Measurements from ENCODE around the gene ITGAV.

The ITGAV gene

DNA sequence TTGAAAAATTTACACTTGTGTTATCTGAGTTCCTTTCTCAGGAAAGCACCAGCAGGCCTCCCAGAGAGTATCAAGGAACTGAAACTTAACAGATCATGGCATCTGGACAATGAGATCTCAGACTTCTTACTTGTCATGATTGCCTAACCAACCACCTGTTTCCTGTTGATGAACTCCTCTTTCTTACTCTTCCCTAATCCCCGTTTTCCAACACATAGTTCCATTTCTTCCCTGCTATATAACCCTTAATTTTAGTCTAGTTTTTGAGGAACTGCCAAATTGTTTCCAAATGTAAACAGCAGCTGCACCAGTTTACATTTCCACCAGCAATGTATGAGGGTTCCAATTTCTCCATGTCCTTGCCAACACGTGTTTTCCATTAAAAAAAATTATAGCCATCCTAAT is 98.0 kb downstream of the ITGAV start:
- DNase-seq, result no peak

- no peak for DNase-seq
Observed at GRCh38 chr2:186688813-186689212, 99.0 kb downstream of the ITGAV start.

- no peak for DNase-seq
Observed at GRCh38 chr2:186690786-186691185, 100.9 kb downstream of the ITGAV start.

DNA sequence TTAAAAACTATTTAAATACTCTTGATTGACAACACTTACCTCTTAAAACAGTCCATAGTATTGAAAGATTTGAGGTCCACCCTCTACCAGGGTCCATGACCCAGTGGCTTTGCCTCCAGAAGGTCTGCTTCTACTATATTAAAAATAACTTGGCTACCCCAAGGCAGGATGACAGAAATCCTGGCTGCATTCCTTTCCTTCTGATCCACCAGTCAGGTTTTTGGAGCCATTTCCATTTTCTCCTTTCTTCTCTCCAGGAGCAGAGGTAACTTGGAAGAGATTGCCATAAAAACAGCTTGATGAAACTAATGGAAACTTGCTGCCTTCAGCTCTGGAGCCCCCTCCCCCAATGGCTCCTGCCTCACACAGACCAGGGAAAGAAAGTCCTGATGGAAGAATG is 101.4 kb downstream of the ITGAV start:
- DNase-seq, result no peak

- DNase-seq, result no peak
Observed at GRCh38 chr2:186691900-186692299, 102.0 kb downstream of the ITGAV start.

- DNase-seq, result no peak
Observed at GRCh38 chr2:186693446-186693832, 103.6 kb downstream of the ITGAV start.

DNA sequence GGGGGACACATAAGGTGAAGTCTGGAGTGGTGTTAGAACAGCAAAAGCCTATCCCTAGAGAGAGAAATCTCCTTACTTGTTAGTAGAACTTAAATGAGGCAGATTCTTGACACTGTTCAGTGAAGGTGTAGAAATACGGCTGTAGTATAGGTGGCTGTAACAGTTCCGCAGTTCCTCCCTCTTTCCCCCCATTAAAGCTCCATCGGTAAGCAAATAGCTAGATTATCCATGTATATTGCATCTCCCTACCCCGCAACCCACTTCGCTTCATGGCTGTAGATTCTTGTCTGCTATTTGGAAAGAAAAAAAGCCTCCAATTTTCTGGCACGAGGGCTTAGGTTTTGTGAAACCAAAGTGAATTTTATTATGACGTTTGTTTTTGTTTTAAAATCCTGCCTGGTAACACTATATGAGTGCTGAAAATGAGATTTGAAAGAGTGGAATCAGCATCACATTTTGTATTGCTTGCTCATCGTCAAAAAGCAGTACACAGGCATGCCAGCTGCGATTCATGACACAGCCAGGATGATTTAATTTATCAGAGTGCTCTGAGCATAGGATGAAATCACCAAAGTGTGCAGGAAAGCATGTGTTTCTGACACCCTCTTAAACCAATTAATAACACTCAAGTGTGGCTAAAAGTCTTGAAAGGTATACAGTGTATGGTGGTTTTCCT is 105.4 kb downstream of the ITGAV start:
- no peak for DNase-seq

DNA sequence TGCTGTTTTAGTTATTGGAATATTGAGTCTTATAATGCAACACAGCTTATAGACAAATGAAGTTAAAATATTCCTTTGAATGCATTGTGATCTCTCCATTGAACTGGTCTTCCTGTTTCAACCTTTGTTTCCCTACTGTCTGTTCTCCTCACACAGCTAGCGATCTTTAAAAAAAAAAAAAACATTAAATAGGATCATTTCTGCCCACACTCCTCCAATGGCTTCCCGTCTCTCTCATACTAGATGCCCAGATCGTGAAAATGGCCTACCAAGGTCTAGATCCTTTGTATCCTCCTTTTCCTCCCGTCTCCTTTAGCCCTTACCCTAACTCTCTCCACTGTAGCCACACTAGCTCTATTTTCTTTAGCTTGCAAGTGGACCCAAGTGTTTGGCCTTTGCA is 106.4 kb downstream of the ITGAV start:
- no peak for DNase-seq

DNA sequence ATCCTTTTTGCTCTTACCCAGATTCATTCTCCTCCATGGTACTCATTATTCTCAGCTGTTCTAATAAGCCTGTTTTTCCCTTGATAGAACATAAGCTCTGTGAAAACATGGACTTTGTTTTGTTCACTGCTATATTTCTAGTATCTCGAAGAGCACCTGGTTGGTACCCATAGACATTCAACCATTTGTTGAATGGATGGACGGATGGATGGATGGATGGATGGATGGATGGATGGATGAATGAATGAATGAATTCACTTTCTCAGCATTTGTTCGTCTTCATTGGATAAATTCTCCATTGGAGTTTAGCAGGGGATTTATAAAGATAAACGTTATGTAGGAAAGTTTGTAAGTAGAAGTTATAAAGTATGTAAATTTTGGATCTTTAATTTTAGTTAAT is 106.9 kb downstream of the ITGAV start:
- no peak for DNase-seq

DNA sequence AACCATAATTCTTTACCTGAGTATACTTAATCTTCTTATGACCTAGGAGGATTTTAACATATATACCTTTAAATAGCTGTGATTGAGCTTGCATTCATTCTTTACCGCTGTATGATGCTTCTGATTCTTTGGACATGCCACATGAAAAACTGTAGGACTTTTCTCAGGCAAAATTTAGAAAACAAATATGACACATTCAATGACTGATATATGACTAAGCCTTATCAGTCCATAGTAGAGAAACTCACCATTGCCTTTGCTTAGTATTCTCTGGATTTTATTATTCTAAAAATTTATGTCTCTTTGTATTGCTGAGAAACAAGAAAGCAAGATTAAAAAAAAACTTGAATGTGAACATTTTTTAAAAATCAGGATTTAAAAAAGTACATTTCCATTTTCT is 107.7 kb downstream of the ITGAV start:
- DNase-seq, result no peak

GRCh38 chr2:186699742-186700141 is 109.9 kb downstream of the ITGAV start:
- DNase-seq, result no peak

DNA sequence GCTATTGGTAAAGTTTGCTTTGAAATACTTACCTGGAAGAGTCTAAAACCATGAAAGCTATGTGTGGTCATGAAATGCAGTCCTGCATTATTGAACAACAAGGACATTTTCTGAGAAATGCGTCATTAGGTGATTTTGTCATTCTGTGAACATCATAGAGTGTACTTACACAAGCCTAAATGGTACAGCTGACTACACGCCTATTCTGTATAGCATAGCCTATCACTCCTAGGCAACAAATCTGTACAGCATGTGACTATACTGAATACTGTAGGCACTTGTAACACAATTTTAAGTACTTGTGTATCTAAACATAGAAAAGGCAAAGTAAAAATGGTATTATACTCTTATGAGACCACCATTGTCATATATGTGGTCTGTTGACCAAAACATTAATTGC is 112.2 kb downstream of the ITGAV start:
- DNase-seq, result no peak

GRCh38 chr2:186702501-186702900 is 112.6 kb downstream of the ITGAV start:
- no peak for DNase-seq

GRCh38 chr2:186704897-186705296 is 115.0 kb downstream of the ITGAV start:
- DNase-seq, result no peak

- no peak for DNase-seq
Observed at GRCh38 chr2:186709529-186710450, 119.9 kb downstream of the ITGAV start.

DNA sequence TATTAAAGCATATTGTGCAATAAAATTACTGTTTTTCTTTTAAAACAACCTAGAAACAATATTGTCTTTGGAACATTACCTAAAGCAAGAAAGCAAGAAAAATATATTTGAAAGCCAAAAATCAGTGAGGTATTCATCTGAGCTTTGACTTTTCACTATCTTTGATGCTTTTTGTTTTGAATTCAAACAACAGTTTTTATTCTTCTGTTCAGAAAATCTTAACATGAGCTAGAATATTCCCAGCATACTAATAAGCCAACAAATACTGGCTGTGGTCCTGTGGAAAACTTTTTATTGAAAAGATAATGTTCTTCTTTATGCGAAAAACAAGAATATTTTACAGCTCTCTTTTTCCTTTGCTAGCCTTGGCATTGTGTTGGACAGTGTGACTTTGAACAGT is 123.8 kb downstream of the ITGAV start:
- DNase-seq, result no peak

- DNase-seq, result no peak
Observed at GRCh38 chr2:186714611-186715010, 124.8 kb downstream of the ITGAV start.

GRCh38 chr2:186716004-186716403 is 126.1 kb downstream of the ITGAV start:
- DNase-seq, result no peak

DNA sequence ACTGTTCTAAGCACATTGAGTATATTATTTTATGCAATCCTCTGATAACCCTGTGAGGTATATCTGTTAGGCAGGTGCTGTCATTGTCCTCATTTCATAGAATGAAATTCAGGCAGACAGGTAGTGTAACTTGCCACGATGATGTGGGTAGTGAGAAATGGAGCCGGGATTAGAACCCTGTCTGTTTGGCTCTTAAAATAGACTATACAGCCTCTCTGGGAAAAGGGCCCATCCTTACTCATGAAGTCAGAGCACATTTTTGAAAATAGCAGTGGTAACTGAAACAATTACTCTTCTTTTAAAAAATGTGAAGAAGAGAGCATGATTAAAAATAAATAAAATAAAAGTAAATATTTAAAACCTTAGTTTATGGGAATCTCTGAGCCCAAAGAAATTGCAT is 127.0 kb downstream of the ITGAV start:
- DNase-seq, result no peak

DNA sequence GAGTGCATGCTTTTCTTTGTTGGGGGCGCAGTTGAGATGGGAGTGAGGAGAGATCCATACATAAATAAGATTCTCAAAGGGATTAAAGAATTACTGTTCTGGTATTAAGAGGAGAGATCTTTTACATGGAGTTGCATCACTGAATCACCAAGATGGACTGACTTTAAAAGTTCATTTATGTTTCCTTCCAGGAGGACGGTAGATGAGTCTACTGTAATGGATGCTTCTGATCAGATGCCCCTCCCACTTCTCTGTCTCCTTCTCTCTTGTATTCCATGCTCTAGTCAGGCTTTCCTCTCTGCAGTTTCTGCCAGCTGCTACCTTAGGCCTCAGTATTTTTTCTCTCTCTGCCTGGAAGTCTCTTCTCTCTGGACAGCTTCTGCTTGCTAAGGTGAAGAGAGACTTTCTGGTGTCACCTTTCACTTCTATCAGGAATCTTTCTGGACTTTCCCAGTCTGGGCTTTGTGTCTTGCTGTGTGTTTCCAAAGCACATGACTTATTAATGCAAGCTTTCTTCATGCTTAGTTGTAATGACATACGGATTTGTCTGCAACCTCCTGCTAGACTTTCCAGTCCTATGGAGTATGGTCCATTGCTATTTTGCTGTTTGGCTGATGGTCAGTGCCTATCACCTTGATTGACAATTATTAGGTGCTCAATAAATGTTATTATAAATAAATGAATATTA is 127.6 kb downstream of the ITGAV start:
- DNase-seq, result no peak

DNA sequence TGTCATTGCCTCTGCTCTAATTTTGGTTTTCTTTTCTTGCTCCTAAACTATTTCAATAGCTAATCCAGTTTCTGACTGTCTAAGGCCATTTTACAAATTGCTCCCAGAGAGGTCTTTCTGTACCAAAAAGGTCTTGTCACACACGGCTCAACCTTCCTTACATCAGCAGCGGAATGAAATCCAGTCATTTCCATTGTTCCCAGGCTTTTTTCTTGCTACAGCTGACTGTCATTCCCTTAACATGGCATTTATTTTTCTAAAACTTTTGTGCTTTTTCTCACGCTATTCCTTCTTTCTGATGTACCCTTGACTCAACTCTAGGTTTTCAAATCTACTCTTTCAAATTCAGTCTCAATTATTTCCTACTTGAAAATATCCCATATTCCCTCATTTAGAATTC is 128.3 kb downstream of the ITGAV start:
- DNase-seq, result no peak

GRCh38 chr2:186718903-186719302 is 129.0 kb downstream of the ITGAV start:
- no peak for DNase-seq

- DNase-seq, result no peak
Observed at GRCh38 chr2:186721956-186722355, 132.1 kb downstream of the ITGAV start.

DNA sequence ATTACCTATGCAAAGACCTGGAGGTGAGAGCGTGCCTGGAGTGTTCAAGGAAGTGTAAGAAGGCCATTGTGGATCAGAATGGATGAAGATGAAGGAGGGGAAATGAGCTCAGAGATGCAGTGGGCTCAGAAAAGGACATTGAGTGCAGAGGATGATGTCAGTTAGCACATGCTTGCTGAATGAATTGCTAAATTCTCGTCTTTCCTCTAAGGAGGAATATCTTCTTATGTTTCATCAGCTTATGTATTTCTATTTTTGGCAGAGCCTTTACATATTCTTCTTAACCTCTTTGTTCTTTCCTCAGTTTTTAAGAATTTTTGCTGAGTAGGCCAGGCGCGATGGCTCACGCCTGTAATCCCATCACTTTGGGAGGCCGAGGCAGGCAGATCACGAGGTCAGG is 134.9 kb downstream of the ITGAV start:
- DNase-seq, result no peak

All from activated CD4-positive, CD25-positive, alpha-beta regulatory T cell treated with anti-CD3 and anti-CD28 coated beads, Interleukin-2, amount 50 U/mL, for 72 hours (primary cell).